GM12873 (cell line): ENCODE data around the gene DDX27.

Source experiments
- TF ChIP-seq, protein P1 (sequence below): IDR thresholded peaks from 2 replicates; pipeline ENCODE4 v1.5.1; 2012; ENCODE audit warnings: low read depth, mild to moderate bottlenecking, moderate library complexity, low read length, control low read depth; ENCODE audit not compliant: insufficient read depth; ENCODE audit errors: missing control alignments

The DDX27 gene

GRCh38 chr20:49260218-49260617, 41.0 kb downstream of the DDX27 start:
- TF ChIP-seq, protein P1, sequence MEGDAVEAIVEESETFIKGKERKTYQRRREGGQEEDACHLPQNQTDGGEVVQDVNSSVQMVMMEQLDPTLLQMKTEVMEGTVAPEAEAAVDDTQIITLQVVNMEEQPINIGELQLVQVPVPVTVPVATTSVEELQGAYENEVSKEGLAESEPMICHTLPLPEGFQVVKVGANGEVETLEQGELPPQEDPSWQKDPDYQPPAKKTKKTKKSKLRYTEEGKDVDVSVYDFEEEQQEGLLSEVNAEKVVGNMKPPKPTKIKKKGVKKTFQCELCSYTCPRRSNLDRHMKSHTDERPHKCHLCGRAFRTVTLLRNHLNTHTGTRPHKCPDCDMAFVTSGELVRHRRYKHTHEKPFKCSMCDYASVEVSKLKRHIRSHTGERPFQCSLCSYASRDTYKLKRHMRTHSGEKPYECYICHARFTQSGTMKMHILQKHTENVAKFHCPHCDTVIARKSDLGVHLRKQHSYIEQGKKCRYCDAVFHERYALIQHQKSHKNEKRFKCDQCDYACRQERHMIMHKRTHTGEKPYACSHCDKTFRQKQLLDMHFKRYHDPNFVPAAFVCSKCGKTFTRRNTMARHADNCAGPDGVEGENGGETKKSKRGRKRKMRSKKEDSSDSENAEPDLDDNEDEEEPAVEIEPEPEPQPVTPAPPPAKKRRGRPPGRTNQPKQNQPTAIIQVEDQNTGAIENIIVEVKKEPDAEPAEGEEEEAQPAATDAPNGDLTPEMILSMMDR, result no peak

DNA sequence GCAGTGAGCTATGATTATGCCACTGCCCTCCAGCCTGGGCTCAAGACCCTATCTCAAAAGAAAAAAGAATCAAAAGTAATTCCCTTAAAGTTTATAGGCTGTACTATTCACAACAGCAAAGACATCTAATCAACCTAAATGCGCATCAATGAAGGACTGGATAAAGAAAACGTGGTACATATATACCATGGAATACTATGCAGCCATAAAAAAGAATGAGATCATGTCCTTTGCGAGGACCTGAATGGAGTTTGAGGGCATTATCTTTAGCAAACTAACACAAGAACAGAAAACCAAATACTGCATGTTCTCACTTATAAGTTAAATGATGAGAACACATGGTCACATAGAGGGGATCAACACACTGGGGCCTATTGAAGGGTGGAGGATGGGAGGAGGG, 42.0 kb downstream of the DDX27 start:
- TF ChIP-seq, protein P1, result no peak

DNA sequence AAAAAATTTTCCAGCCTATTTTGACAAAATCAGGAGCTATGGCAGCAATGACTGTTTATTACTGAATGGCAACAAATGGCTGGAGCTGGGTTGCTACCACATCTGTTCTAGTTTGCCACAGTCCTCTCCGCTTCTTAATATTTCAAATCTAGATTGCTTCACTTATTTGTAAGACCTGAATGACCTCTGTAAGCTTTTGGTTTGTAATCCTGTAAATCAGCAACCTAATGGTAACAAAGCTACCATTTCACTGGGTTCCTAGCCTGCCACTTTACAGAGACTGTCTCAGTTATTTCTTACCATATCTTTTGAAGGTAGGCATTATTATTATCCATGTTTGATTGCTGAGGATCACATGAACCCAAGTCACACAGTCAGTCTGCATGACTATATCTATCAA, 43.2 kb downstream of the DDX27 start:
- TF ChIP-seq, protein P1, result no peak

DNA sequence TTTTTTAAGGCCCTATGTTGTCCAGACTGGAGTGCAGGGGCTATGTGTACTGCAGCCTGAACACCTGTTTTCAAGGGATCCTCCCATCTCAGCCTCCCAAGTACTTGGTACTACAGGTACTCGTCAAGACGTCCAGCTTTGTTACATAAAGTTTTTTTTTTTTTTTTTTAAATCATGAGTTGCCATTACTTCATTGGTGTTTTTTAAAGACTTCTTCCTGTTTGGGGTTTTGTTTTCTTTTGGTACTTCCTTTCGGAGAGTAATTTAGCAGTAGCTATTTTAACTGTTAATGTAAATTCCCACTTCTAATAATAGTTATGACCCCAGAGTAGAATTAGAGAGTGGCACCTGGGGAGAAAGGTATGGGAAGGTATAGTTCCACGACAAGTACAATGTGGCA, 48.1 kb downstream of the DDX27 start:
- TF ChIP-seq, protein P1, result no peak

- TF ChIP-seq, protein P1, result no peak
Observed at GRCh38 chr20:49268600-49269365, 49.6 kb downstream of the DDX27 start.

- TF ChIP-seq, protein P1, result no peak
Observed at GRCh38 chr20:49270177-49270576, 51.0 kb downstream of the DDX27 start.

DNA sequence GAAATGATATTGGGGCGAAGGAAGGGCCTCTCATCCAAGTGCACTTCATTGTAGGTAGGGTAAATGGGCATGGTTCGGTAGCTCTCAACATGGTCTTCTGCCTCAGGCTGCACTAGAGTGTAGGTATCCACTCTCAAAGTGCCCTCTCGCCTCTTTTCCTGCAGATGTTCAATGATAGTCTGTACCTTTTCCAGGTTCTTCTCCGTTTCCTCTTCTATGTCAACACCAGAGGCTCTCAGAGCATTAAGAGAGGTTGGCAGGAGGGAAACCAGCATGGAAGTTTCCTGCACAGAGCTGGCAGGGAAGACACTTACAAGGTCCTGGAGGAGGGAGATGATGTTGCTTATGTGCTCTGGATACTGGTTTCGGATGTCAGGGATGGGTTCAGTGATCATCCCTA, 51.5 kb downstream of the DDX27 start:
- TF ChIP-seq, protein P1, result no peak
